OCI-LY7 (cell line): ENCODE data around the gene ZNF74.

ENCODE experiments used
- EZH2phosphoT487 ChIP-seq: fragments of 200-600 bp; sonication (generic); IDR thresholded peaks from 2 replicates; pipeline ENCODE4 v1.6.1; 2018; ENCODE audit warnings: low read depth, borderline replicate concordance, mild to moderate bottlenecking, mixed run types, antibody characterized with exemption, low read length, moderate library complexity, mixed read lengths
- TF ChIP-seq, protein P1 (sequence below): fragments of 200-600 bp; sonication (generic); conservative IDR thresholded peaks from 2 replicates; pipeline ENCODE4 v1.5.1; 2014; ENCODE audit warnings: mild to moderate bottlenecking, antibody characterized with exemption, low read length, moderate library complexity, mixed read lengths

GRCh38 chr22:20384171-20384570 lies 9.8 kb upstream of the ZNF74 start:
- TF ChIP-seq, protein P1, sequence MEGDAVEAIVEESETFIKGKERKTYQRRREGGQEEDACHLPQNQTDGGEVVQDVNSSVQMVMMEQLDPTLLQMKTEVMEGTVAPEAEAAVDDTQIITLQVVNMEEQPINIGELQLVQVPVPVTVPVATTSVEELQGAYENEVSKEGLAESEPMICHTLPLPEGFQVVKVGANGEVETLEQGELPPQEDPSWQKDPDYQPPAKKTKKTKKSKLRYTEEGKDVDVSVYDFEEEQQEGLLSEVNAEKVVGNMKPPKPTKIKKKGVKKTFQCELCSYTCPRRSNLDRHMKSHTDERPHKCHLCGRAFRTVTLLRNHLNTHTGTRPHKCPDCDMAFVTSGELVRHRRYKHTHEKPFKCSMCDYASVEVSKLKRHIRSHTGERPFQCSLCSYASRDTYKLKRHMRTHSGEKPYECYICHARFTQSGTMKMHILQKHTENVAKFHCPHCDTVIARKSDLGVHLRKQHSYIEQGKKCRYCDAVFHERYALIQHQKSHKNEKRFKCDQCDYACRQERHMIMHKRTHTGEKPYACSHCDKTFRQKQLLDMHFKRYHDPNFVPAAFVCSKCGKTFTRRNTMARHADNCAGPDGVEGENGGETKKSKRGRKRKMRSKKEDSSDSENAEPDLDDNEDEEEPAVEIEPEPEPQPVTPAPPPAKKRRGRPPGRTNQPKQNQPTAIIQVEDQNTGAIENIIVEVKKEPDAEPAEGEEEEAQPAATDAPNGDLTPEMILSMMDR: no peak
- no peak for TF ChIP-seq EZH2phosphoT487
